GM11168 (cell line): ENCODE results near the gene ZFR2.
"Not testable (repeated sequence)": the region's sequence is repeated elsewhere in the genome, so short reads cannot be mapped to it uniquely, and the experiment has no call there.

Source experiments
- in situ Hi-C: fragments of 300-500 bp; cut with MboI; formaldehyde crosslinking; loops from one replicate; pipeline ENCODE4 v1.12.0; 2022; ENCODE audit warnings: low sequenced_read_pairs; ENCODE audit not compliant: unreplicated experiment

ZFR2 gene

GRCh38 chr19:3868770-3869456 is at the start of gene ZFR2:
Gene ZFR2, minus strand, starts transcription at chr19:3869038. Its CDS starts 21 bp downstream, at chr19:3869017.
- in situ Hi-C loops: no loop called here

DNA sequence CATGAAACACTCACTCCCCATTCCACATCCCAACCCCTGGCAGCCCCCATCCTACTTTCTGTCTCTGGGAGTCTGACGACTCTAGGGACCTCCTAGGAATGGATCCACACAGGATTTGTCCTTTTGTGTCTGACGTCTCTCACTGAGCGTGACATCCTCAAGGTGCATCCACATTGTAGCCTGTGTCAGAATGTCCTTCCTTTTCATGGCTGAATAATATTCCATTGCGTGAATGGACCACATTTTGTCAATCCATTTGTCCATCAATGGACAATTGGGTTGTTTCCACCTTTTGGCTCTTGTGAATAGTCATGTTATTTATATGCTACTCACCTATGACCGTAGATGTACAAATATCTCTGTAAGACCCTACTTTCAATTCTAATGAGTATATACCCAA is 47.2 kb upstream of the ZFR2 start:
- in situ Hi-C loops: no loop called here

DNA sequence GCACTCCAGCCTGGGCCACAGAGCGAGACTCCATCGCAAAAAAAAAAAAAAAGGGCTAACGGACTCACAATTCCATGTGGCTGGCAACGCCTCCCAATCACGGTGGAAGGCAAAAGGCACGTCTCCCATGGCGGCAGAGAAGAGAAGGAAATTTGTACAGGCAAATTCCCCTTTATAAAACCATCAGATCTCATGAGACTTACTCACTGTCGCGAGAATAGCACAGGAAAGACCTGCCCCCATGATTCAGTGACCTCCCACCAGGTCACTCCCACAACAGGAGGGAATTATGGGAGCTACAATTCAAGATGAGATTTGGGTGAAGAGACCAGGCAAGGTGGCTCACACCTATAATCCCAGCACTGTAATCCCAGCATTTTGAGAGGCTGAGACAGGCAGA is 45.4 kb upstream of the ZFR2 start:
- in situ Hi-C loops: no loop called here

DNA sequence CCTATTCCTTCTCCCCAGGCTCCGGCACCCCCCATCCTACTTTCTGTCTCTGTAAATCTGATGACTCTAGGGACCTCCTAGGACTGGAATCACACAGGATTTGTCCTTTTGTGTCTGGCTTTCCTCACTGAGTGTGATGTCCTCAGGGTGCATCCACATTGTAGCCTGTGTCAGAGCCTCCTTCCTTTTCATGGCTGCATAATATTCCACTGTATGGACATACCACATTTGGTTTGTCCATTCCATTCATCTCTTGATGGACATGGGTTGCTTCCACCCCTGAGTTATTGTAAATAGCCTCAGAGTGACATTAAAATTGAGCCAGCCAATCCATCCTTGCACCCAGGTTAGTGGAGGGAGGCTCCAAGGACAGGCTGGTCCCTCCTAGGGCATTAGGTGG is 41.3 kb upstream of the ZFR2 start:
- in situ Hi-C loops: no loop called here

DNA sequence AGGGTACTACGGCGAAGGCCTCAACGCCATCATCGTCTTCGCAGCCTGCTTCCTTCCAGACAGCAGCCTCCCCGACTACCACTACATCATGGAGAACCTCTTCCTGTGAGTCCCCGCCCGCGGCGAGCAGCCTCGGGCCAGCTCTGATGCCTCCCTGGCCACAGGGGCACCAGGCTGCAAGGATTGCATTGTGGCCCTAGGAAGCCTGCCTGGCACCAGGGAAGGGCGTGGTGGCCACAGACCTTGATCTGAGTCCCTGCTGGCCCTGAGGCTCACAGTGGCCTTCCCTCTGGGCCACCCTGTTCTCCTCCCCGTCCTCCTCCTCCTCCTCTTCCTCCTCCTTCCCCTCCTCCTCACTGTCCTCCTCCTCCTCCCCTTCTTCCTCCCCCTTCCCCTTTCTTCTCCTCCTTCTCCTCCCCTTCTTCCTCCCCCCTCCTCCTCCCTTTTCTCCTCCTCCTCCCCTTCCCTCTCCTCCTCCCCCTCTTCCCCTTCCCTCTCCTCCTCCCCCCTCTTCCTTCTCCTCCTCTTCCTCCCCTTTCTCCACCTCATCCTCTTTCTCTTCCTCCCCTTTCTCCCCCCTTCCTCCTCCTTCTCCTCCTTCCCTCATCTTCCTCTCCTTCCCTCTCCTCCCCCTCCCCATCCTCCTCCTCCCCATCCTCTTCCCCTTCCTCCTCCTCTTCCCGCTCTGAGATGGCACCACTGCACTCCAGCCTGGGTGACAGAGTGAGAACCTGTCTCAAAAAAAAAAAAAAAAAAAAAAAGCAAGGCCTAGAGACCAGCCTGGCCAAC is 39.6 kb upstream of the ZFR2 start:
- in situ Hi-C loops: no loop called here

DNA sequence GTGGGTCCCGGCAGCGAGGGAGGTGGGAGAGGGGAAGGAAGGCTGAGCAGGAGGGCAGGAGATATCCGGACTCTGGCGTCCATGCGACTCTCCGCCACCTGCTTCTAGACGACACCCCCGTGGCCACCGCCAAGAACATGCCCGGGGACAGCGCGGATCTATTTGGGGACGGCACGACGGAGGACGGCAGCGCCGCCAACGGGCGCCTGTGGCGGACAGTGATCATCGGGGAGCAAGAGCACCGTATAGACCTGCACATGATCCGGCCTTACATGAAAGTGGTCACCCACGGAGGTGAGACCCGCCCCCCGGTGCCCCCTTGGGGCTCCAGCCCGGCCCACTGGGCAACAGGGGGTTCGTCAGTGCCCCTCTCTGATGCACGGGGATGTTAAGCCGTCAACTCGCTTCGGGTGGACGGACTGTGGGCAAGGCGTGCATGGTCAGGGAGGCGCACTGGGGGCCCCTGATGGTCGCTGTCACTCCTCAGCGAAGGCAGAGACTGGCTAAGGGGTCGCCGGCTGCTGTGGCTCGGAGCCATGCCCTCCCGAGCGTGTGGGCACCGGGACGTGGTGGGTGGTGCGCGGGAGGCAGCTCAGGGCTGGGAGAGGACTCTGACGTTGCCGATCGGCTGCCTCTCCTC is 38.9 kb upstream of the ZFR2 start:
- in situ Hi-C loops: no loop called here

- in situ Hi-C loops: no loop called here
These were observed 35.4 kb upstream of the ZFR2 start for GRCh38 chr19:3904233-3904632.

DNA sequence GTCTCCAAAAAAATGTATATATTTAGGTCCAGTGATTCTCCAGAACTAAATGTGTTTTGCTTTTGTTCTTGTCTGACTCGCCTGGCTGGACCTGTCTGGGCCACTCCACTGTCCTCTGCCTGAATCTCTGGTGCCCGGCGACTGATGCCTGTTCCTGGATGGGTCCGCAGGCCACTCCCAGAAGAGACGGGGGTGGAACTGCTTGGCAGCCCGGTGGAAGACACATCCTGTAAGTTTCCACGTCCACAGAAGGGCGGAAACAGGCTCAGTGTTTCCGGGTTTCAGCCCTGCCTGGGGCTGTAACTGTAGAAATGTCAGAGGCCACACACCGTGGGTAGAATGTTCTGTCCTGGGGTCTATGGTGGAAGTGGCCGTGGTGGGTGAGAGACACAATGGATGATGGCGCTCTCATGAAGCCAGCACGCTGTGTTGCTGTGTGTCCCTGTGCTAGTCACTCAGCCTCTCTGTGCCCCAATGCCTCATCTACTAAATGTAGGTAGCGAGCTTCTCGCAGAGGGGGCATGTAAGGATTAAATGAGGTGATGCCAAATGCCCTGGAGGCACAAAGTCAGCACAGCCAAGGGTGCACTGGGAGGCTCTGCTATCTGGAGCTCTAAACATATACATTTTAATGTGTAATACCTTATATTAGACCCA is 33.6 kb upstream of the ZFR2 start:
- in situ Hi-C loops: no loop called here

DNA sequence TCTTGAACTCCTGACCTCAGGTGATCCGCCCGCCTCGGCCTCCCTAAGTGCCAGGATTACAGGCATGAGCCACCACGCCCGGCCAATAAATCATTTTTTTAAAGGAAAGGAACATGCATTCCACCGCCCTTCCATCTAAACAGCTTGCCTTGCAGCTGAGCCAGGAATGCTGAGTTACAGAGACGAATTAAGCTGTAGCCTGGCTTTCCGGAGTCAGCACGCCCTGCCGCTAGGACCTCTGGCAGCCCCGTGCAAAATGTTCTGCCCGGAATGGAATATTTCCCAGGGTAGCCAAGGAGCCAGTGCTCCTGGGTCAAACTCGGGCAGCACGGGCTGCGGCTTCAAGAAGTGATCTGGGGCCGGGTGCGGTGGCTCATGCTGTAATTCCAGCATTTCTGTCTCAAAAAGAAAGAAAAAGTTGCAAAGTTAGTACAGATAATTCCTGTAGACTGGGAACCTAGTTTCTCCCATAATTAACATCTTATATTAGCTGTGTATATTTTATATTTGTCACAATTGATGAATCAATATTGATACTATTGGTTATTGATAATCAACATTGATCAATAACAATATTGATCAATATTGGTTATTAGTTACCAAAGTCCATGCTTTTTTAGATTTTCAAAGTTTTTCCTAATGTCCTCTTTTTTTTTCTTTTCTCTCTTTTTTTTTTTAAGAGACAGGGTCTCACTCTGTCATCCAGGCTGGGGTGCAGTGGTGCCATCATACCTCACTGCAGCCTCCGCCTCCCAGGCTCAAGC is 30.9 kb upstream of the ZFR2 start:
- in situ Hi-C loops: no loop called here

GRCh38 chr19:3898426-3898825 is 29.6 kb upstream of the ZFR2 start:
- in situ Hi-C loops: no loop called here

DNA sequence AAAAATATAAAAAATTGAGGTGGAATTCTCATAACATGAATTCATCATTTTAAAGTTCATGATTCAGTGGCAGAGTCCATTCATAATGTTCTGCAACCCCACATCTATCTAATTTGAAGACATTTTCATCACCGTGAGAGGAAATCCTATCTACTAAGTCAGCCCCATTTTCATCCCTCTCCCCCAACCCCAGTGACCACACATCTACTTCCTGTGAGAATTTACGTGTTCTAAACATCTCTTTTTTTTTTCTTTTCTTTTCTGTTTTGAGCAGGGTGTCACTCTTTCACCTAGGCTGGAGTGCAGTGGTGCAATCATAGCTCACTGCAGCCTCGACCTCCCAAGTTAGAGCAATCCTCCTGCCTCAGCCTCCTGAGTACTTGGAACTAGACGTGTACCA is 29.1 kb upstream of the ZFR2 start:
- in situ Hi-C loops: no loop called here

- in situ Hi-C loops: no loop called here
These were observed 26.9 kb upstream of the ZFR2 start for GRCh38 chr19:3895788-3896187.

DNA sequence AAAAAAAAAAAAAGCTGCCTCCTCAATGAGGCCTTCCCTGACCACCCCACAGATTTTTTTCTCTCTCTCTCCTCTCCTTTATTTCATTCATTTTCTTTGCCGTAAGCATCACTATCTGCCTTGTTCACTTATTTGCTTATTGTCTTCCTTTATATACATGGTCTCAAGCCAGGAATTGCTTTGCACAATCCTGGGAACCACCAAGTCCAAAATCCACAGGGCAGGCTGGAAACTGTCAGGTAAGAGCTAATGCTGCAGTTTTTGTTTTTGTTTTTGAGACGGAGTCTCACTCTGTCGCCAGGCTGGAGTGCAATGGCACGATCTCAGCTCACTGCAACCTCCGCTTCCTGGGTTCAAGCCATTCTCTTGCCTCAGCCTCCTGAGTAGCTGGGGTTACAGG is 26.1 kb upstream of the ZFR2 start:
- in situ Hi-C loops: not testable (repeated sequence)

DNA sequence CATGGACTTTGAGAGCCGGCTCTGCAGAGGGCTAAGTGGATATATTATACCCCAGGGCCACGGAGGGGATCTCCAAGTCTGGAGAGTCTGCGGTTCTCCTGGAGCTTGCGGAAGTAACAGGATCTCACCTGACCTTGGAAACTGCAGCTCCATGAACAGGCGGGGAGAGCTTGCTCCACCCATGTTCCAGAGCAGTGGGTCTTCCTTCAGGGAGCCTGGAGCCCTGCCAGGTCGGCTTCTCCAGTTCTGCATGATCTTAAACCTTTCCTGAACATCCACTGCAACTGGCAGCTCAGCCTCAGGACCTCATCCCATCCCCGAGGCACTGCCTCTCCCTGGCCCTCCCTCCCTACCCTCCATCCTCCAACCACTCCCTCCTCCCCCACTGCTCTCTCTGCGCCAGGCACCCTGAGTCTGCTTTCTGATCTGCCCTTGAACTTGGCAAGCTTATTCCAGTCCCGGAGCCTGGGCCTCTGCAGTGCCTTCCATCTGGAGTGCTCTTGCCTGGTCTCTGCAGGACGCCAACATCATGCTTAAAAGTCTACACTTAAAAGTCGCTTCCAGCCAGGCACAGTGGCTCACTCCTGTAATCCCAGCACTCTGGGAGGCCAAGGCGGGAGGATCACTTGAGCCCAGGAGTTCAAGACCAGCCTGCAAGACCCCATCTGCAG is 24.8 kb upstream of the ZFR2 start:
- in situ Hi-C loops: no loop called here

DNA sequence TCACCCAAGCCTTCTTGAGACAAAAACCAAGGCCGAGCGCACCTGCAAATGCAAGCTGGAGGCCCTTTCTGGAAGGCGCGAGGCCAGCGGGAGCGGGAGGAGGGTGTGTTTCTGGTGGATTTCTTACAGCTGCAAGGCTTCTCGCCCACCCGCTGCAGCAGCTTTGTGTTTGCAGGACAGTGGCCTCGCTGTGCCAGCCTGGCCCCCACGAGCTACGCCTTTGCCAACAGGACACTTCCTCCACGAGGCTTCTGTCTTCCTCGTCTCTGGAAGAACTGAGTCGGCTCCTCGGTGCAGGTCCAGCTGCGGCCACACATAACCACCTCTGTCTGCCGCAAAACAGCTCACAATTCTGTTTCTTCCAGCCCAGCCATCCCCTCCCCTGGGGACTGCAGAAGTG is 21.8 kb upstream of the ZFR2 start:
- in situ Hi-C loops: no loop called here

- in situ Hi-C loops: no loop called here
These were observed 13.2 kb upstream of the ZFR2 start for GRCh38 chr19:3882041-3882384.

DNA sequence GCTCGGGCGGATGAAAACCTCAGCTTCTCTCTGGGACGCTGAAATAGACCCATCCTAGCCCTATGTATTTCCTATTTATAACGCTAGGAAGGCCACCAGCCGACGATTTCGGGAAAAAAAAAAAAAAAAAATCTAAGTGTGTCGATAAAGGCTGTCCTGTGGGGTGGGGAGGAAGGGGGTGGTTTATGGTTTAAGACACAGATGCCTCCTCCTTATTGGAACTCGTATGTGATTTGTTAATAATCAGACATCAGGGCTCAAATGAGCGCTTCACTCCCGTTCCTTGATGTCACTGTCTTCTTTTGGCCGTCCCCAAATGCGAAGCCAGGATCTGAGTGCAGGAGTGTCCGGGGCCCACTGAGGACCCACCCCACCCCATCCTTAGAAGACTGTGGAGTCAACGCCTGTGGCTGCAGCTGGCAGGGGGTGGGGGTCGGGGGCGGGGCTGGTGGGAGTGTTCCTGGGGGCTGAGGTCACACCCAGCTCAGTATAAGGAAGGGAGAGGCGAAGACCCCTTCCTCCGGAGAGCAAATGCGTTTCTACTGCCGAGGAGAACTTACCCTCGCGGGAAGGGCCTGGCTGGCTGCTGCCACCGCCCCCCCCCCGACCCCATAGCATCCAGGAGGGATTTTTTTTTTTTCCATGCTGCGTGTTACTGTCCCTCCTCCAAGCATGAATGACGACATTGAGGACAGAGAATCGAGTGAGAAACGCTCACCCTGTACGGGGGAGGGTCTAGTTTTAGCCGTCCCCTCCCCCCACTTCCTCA is 12.6 kb upstream of the ZFR2 start:
- in situ Hi-C loops: no loop called here

DNA sequence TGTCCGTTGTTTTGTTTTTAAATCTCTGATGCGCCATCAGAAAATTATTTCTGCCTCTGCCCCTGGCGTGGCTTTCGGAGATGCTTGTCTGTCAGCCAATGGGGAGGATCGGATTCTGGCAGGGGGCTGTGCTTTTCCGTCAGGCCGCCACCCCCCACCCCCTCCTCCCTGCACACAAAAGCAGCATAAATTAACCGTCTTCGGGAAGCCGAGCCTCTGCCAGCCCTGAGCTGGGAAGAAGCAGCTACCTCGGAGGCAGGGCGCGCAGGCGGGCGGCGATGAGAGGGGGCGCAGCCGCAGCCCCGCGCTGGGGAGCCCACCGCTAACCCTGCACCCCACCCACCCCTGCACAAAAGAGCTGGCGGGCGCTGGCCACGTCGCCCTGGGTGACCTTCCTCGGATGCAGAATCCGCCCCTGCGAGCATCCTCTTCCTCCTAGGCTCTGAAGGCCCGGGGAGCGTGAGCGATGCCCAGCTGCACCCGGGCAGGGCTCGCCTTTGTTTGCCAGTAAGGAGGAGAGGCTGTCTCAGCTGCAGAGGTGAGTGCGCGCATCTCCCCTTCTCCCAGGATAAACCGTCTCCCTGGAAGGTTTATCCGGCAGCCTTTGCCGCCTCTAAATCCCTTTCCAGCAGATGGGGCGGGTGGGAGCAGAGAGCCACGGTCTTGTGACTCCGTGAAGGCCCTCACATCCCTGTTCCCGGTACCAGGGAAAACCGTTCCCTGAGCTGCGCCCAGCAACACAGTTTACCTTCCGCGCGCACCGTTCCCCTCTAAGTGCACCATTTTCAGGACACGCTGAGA is 11.8 kb upstream of the ZFR2 start, which contains the start of gene ATCAY:
ATCAY (plus strand) TSS at position 215 of the 801 bp plus-strand sequence. CDS start 5,083 bp downstream, outside the sequence.
- in situ Hi-C loops: no loop called here
